Esophagus squamous epithelium (tissue), 5 donors: ENCODE results near the gene CUBN. TPM values are rescaled to one million over a fixed set of nuclear protein-coding genes. Genes with fewer than 3 reads are reported as not detected.
A peak's percentile ranks its signal among the peaks of the same experiment; 100 is the strongest.

Experiments
- DNase-seq: peaks from one replicate; lab custom pipeline; 2025; lab: John Stamatoyannopoulos, UW
- H3K27ac ChIP-seq, 4 donors: fragments of 200-600 bp; sonication (generic); one replicate each; pipeline ENCODE4 v1.5.1; 2016 to 2019; ENCODE audit warnings: mild to moderate bottlenecking in 1 of 4
- H3K27me3 ChIP-seq, 4 donors: fragments of 200-600 bp; sonication (generic); 1 replicate in 3 of 4; 2 replicates in 1 of 4; pipeline versions ENCODE4 v1.5.1 to v1.6.0; 2017 to 2021; ENCODE audit warnings: antibody characterized with exemption in 1 of 4
- H3K36me3 ChIP-seq, 3 donors: fragments of 200-600 bp; sonication (generic); one replicate each; pipeline ENCODE4 v1.5.1; 2016 to 2019
- H3K4me1 ChIP-seq, 3 donors: fragments of 200-600 bp; sonication (generic); one replicate each; pipeline ENCODE4 v1.5.1; 2017 to 2019
- H3K4me3 ChIP-seq, 4 donors: fragments of 200-600 bp; sonication (generic); 1 replicate in 3 of 4; 2 replicates in 1 of 4; pipeline ENCODE4 v1.5.1; 2016 to 2019; ENCODE audit warnings: mild to moderate bottlenecking in 2 of 4, moderate library complexity in 1 of 4
- H3K9me3 ChIP-seq, 3 donors: fragments of 200-600 bp; sonication (generic); one replicate each; pipeline ENCODE4 v1.5.1; 2016 to 2019
- POLR2A ChIP-seq, 4 donors: fragments of 450-650 bp; IDR thresholded peaks; one replicate each; pipeline ENCODE4 v1.6.1; 2017; ENCODE audit warnings: antibody characterized with exemption in 4 of 4, mild to moderate bottlenecking in 4 of 4, moderate library complexity in 3 of 4
- WGBS, 2 donors: methylation state at CpG; one replicate each; pipeline ENCODE4 v1.1.5; 2018; 5-methylcytosine and 5-hydroxymethylcytosine counted together
- intact Hi-C: fragments of 100-400 bp; cut with DNase I; formaldehyde crosslinking; loops from one replicate; pipeline ENCODE4 v1.15.0; 2022
- total RNA-seq, 4 donors: library from RNA; depleted of rRNA; stranded (reverse); fragments of >200 nt; gene quantifications; one replicate each; pipeline ENCODE4 v1.1.0, GENCODE V29; 2016
- TF ChIP-seq, protein P1 (sequence below), 6 experiments: fragments of 450-650 bp in 4 of 6; fragments of 200-600 bp in 2 of 6; sonication (generic) in 2 of 6; IDR thresholded peaks; one replicate each; pipeline ENCODE4 v1.5.1; 2016 to 2019; ENCODE audit warnings: antibody characterized with exemption in 6 of 6, mild to moderate bottlenecking in 4 of 6, moderate library complexity in 4 of 6
- donor health status: DM: yes; HTN: yes; CAD: no.

The CUBN gene
- total RNA-seq, 4 donors from 2014 or later: 0.15 to 0.83 (median 0.51) TPM

- Histone ChIP-seq H3K4me3 (no peak overlapping the region), H3K4me1 (peaks cover 0 to 19% (median 14%) of the 10 kb centered on the region in 3 donors), H3K27ac (peak overlapping the region in 3 of 4 donors; percentile 35 to 69 (median 43)), H3K36me3 (no peaks in the 10 kb centered on the region), H3K9me3 (no peaks in the 10 kb centered on the region), H3K27me3 (no peaks in the 10 kb centered on the region)
- 60 to 63% methylated on average over 2 of the region's 2 CpGs for WGBS, 2 donors
- no peak for DNase-seq
- intact Hi-C loops: no loop called here
- no peak for TF ChIP-seq POLR2A (IDR thresholded peaks at IDR 0.05)
- TF ChIP-seq, protein P1, sequence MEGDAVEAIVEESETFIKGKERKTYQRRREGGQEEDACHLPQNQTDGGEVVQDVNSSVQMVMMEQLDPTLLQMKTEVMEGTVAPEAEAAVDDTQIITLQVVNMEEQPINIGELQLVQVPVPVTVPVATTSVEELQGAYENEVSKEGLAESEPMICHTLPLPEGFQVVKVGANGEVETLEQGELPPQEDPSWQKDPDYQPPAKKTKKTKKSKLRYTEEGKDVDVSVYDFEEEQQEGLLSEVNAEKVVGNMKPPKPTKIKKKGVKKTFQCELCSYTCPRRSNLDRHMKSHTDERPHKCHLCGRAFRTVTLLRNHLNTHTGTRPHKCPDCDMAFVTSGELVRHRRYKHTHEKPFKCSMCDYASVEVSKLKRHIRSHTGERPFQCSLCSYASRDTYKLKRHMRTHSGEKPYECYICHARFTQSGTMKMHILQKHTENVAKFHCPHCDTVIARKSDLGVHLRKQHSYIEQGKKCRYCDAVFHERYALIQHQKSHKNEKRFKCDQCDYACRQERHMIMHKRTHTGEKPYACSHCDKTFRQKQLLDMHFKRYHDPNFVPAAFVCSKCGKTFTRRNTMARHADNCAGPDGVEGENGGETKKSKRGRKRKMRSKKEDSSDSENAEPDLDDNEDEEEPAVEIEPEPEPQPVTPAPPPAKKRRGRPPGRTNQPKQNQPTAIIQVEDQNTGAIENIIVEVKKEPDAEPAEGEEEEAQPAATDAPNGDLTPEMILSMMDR (IDR thresholded peaks at IDR 0.05): no peak
Measured at GRCh38 chr10:17075533-17076359, 53.9 kb downstream of the CUBN start.

GRCh38 chr10:17074541-17074847, 55.1 kb downstream of the CUBN start:
- no peaks in the 10 kb centered on the region for H3K27me3 ChIP-seq
- intact Hi-C loops: no loop called here
- no peak for TF ChIP-seq POLR2A (IDR thresholded peaks at IDR 0.05)
- H3K27ac ChIP-seq: no peak overlapping the region
- H3K4me1 ChIP-seq: peaks cover 0 to 19% (median 14%) of the 10 kb centered on the region in 3 donors
- no peak for DNase-seq
- no peaks in the 10 kb centered on the region for H3K9me3 ChIP-seq
- no peak overlapping the region for H3K4me3 ChIP-seq
- H3K36me3 ChIP-seq: no peaks in the 10 kb centered on the region

DNA sequence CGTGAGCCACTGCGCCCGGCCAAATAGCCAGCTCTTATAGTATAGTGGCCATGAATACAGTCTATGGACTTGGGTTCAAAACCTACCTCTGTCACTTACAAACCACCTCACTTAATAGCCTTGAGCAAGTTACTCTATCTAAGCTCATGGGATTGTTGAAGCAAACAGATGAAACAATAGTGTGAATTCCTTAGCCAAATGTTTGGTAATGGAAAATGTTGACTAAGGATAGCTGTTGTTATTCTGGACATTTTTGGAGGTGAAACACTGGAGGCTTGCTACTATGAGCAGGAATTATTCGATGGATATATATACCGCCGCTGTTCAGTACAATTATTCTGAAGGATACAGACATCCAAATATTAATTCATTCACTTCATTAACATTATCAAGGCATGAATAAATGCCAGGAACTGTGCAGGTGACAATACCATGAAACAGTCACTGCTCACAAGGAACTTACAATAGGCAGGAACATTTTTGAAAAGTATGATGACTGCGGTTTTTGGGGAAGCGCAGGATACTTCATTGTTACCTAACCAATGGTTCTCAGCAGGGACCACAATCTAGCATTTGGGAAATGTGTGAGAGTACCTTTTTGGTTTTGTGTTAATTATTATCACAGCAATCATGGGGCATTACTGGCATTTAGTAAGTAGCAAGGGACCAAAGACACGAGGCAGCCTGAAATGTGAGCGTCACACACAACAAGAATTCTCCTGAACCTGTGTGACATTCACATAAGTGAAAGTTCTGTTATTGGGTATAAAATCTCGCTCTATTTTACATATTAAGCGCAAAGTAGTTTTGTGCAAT, 55.7 kb downstream of the CUBN start:
- Histone ChIP-seq H3K36me3 (no peaks in the 10 kb centered on the region), H3K27ac (no peak overlapping the region), H3K4me3 (no peak overlapping the region), H3K9me3 (no peaks in the 10 kb centered on the region), H3K27me3 (no peaks in the 10 kb centered on the region), H3K4me1 (peaks cover 0 to 19% (median 14%) of the 10 kb centered on the region in 3 donors)
- no peak for DNase-seq
- WGBS, 2 donors: 91 to 94% methylated on average over 12 of the region's 12 CpGs
- TF ChIP-seq, protein P1 (IDR thresholded peaks at IDR 0.05): no peak
- TF ChIP-seq POLR2A (IDR thresholded peaks at IDR 0.05): no peak
- intact Hi-C loops: no loop called here

DNA sequence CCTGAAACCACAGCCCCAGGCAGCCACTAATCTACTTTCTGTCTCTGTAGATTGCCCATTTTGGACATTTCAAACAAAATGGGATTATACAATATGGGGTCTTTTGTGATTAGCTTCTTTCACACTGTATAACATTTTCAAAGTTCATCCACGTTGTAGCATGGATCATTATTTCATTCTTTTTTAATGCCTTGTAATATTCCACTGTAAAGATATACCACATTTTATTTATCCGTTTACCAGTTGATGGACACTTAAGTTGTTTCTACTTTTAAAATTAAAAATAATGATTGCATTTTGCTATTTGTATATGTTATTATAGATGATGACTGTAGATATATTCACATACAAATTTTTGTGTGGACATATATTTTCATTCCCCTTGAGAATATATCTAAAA, 60.7 kb downstream of the CUBN start:
- WGBS, 2 donors: 91% methylated on average over 2 of the region's 2 CpGs
- Histone ChIP-seq H3K4me3 (no peak overlapping the region), H3K4me1 (no peaks in the 10 kb centered on the region), H3K36me3 (no peaks in the 10 kb centered on the region), H3K27me3 (no peaks in the 10 kb centered on the region), H3K9me3 (no peaks in the 10 kb centered on the region), H3K27ac (no peak overlapping the region)
- TF ChIP-seq POLR2A (IDR thresholded peaks at IDR 0.05): no peak
- TF ChIP-seq, protein P1 (IDR thresholded peaks at IDR 0.05): no peak
- no peak for DNase-seq
- intact Hi-C loops: no loop called here

DNA sequence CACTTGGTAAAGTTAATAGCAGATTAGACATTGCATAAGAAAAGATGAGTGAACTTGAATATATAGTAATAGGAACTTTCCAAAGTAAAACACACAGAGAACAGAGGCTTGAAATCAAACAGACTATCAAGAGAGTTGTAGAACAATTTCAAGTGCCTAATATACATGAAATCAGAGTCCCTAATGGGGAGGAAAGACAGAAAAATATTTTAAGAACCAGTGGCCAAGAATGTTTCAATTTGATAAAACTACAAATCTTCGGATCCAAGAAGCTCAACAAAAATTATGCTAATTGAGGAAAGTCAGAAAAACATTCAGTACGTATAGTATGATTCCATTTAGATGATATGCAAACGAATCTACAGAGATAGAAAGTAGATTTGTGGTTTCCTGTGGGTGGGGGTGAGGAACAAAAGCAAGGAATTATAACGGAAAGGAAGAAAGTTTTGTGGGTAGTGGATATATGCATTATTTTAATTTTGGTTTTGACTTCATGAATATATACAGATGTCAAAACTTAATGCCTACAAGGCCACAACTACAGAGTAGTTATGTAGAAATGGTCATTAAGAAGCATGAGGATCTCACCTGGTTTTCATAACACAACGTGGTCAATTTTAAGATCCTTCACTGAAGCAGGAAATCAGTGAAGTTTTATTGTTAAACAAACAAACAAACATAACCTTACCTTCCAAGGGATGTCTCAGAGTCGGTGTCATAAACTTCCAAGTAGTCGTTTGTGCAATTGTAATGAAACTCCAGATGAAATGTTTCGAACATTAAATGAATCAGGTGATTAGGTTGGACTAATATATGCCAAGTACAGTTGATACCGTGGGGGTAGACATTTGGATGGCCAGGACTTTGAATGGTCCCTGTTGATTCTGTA, 62.0 kb downstream of the CUBN start:
- Histone ChIP-seq H3K4me1 (peaks cover 0 to 8% (median 5%) of the 10 kb centered on the region in 3 donors), H3K4me3 (no peak overlapping the region), H3K9me3 (no peaks in the 10 kb centered on the region), H3K36me3 (no peaks in the 10 kb centered on the region), H3K27me3 (no peaks in the 10 kb centered on the region), H3K27ac (no peak overlapping the region)
- TF ChIP-seq POLR2A (IDR thresholded peaks at IDR 0.05): no peak
- TF ChIP-seq, protein P1 (IDR thresholded peaks at IDR 0.05): no peak
- DNase-seq: no peak
- intact Hi-C loops: no loop called here
- WGBS, 2 donors: 62 to 69% methylated on average over 9 of the region's 9 CpGs
